Muscle of arm (tissue), 14 donors: ENCODE measurements around the gene LRTM2. TPM values are rescaled to one million over a fixed set of nuclear protein-coding genes. Genes with fewer than 3 reads are reported as not detected.

Source experiments
- DNase-seq: peaks from one replicate; pipeline ENCODE4 v3.0.0-alpha.2; 2013
- long read RNA-seq, 11 donors: transcript quantifications; one replicate each; lab custom pipeline, GENCODE V29; 2026
- polyA plus RNA-seq, 12 donors: library from polyadenylated mRNA; unstranded; fragments of 120-200 nt; gene quantifications; one replicate each; pipeline ENCODE4 v1.2.1, GENCODE V29; 2013; ENCODE audit not compliant: insufficient read length in 12 of 12

LRTM2 gene
- polyA plus RNA-seq, result under 1 TPM in 9 of 12 donors, not detected in 3; 0.09 to 0.98 (median 0.20) TPM
- long read RNA-seq, donor 1, result 0 reads
- long read RNA-seq, donor 2, result 0 reads
- long read RNA-seq, donor 3, result 0 reads
- long read RNA-seq, donor 4, result 0 reads
- long read RNA-seq, donor 5, result 0 reads
- long read RNA-seq, donor 6, result 0 reads
- long read RNA-seq, donor 7, result 0 reads
- long read RNA-seq, donor 8, result 0 reads
- long read RNA-seq, donor 9, result 0 reads
- long read RNA-seq, donor 10, result 0 reads
- long read RNA-seq, donor 11, result 0 reads

- no peak for DNase-seq
Observed at GRCh38 chr12:1820191-1820895, at the start of gene LRTM2. Gene LRTM2, plus strand, starts transcription at chr12:1820565. Its CDS starts 7,584 bp downstream, at chr12:1828149.

DNA sequence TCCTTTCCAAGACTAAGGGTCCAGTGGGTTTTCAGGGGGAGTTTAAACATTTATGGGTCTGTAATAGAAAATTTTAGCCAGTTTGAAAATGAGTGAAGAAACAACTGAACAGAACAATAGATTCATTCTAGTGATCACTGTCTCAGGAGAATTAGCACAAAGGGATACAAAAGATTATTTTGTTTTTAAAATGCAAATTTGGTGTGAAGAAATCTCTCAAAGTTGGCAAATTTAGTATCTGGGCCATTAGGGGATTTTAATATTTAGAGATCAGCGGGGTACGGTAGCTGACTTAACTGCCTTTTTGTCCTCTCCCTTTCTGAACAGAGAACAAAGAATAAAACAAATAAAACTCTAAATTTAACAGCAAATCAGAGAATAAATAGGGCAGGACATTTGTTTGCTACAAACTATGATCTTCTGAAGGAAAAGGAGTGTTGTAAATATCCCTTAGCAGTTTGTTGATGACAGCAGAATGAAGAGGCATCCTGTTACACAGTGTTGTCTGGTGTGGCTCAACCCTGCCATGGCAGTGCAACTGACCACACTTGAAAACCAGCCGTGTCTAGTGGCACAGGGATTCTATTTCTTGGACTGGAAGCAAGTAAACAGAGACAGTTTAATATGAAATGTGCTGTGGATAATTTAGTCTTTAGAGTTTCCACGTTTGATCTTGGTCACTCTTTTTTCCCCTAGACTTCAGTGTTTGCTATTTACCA is 46.3 kb upstream of the LRTM2 start:
- DNase-seq, result no peak

GRCh38 chr12:1776170-1776921 is 44.0 kb upstream of the LRTM2 start:
- DNase-seq, result no peak

DNA sequence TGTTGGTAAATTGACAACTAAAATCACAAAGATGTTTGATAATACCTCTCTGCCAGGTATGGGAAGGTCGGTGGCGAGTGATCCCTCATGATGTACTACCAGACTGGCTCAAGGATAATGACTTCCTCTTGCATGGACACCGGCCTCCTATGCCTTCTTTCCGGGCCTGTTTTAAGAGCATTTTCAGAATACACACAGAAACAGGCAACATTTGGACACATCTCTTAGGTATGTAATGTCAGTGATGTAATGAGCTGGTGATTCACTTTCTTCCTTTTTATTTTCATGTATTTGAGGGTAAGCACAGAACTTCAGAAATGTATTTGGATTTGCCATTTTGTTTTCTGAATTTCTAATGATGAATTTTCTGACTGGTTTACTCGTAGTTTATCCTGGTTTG is 42.6 kb upstream of the LRTM2 start:
- DNase-seq, result no peak

DNA sequence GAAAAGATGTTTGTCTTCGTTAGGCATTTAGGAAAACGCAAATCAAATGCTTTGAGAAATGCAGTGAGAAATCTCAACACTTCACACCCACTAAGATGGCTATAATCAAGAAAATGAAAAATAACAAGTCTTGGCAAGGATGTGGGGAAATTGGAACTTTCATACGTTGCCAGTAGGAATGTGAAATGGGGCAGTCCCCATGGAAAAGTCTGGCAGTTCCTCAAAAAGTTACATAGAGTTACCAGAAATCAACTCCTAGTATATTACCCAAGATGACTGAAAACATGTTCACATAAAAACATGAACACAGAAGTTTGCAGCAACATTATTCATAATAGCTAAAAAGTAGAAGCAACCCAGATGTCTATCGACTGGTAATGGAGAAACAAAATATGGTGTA is 41.5 kb upstream of the LRTM2 start:
- DNase-seq, result no peak

GRCh38 chr12:1779783-1780182 is 40.6 kb upstream of the LRTM2 start:
- no peak for DNase-seq

DNA sequence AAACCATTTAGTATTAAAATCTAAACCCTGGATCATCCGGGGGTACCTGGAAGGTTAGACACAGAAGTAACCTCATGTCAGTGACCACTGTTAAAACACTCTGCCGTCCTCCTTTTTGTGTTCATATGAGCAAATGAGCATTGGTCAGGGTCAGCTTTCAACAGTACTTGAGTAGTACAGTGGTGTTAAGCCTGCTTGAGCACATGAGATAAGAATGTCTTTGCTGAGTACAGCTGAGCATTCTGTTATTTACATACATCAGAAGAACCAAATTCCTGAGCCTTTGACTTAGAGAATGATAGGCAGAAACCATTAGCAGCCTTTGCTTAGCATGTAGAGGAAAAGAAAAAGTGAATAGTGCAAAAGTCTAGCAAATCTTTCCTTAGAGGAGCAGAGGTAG is 38.6 kb upstream of the LRTM2 start:
- no peak for DNase-seq

DNA sequence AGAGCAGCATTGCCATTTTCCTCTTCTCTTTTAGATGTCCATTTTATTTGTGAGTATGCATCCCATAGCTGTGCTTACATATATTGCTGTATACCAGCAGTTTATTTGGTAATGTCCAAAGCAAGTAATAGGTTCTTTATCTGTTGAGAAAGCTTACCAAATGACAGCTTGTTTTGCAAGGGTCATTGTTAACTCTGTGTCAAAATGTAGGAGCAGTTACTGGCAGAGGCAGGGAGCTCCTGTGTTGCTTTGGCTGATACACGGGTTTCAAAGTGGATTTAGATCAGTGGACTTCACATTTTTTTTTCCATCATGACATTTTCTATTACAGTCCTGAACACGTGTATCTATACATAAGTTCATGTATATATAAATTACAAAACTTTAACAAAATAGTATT is 38.1 kb upstream of the LRTM2 start:
- DNase-seq, result no peak

DNA sequence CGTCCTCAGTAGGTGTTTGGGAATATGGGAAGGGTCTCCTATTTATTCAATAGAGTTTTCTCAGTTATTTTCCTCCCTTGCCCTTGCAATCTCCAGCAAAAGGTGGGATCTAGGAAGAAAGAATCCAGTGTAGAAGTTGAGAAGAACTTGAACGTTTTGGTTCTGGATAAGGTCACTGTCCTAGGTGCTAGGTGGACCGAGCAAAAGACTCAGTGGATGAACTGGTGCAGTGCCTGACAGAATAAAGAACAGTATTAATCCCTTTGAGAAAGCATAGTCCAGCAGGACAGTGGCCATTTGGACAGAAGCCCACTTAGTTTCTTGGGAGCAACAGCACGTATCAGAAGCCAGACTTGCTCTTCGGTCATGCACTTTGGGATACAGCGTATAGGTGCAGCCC is 32.7 kb upstream of the LRTM2 start:
- no peak for DNase-seq

- no peak for DNase-seq
Observed at GRCh38 chr12:1790444-1790843, 29.9 kb upstream of the LRTM2 start.

- peak; percentile 63 for DNase-seq
Observed at GRCh38 chr12:1791104-1791841, 29.1 kb upstream of the LRTM2 start.

DNA sequence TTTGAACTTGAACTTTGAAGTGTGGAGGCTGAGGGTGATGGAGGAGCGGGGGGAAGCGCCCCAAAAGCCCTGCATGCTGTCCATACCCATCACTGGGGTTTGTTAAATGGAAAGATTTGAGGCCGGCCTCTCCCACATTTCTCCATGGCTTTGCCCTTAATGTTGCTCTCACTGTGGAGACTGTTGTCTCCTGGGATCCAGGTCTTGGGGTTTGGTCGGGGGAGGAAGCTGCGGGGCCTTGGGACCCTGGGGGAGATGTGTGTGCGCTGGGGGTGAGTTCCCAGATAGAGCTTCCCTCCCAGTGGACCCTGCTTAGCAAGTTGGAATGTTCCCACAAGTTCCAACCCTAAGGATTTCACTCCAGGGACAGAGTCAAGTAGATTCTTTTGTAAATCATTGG is 28.0 kb upstream of the LRTM2 start:
- DNase-seq, result no peak

- no peak for DNase-seq
Observed at GRCh38 chr12:1793426-1794210, 26.7 kb upstream of the LRTM2 start.

DNA sequence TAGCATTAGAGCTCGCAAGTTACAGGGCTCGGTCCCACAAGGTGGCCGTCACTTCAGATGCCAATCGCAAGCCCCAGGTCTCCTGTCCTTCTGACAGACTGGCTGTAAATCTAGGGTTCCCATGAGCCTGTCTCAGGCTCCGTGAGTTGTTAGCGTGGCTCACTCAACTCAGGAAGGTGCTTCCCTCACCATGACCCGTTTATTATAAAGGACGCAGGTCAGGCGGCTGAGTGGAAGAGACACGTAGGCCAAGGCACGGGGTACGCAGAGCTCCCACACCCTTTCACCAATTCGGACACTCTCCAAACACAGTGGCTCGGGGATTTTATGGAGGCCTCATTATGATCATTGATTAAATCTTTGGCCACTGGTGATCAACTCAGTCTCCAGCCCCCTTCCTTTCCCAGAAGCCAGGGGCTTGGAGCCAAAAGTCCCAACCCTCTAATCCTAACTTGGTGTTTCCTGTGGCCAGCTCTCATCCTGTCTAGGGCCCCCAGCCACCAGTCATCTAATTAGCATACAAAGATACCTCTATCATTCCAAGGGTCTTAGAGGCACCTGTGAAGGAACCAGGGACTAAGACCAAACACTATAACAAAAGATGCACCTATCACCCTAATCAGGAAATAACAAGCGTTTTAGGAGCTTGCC is 25.8 kb upstream of the LRTM2 start:
- no peak for DNase-seq

DNA sequence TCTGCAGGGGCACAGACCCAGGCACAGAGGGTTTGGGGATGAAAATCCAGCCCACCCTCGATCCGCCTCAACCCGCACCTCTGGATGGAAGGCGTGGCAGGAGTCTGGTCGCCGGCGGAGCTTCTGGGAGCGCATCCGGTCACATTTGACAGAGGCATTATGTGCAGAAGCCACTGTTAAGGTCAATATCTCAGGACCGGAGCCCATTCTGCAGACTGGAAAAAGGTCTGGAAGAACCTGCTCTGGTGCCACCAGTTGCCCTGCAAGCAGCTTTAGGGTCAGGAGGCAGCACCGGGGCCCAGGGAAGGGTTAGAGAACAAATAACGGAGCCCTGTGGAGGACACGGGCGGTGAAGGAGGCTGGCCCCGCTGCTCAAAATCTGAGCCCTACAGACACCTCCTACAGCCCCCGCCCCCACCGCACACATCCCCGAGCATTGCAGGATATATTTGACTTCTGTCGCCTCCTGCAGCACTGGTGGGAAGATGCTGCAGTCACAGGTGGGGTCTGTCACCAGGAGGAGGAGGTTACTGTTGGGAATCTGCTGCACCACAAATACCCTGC is 25.1 kb upstream of the LRTM2 start:
- no peak for DNase-seq

DNA sequence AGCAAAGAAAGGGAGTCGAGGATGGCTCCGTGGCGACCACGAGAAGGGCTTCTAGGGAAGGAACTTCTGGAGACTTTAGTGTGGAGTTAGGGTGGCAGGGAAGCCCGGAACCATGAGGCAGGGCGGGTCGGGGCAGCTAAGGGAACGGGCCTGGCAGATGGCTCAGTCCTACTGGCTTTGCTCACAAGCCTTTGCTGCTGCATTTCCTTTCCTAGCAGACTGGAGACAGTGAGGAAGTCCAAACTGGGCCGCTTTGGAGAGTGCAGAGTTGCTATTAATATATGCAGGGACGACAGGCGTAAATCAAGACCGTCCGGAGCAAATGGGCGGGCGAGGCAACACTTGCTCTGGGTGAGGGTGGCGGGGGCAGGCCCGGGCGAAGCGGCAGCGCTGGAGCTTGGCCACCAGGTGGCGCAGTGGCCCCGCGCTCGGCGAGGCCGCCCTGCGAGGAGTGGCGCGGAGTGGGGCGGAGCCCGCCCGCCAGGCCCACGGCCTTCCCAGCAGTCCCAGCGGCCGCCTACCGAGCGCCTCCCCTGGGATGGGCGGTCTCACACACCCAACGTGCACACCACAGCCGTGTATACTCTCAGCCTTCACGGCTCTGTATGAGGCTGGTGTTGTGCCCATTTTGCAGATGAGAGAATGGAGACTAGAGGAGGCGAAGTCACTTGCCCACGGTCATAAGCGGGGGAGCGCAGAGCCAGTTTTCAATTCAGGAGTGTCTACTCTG is 24.4 kb upstream of the LRTM2 start:
- peak; percentile 88 for DNase-seq

DNA sequence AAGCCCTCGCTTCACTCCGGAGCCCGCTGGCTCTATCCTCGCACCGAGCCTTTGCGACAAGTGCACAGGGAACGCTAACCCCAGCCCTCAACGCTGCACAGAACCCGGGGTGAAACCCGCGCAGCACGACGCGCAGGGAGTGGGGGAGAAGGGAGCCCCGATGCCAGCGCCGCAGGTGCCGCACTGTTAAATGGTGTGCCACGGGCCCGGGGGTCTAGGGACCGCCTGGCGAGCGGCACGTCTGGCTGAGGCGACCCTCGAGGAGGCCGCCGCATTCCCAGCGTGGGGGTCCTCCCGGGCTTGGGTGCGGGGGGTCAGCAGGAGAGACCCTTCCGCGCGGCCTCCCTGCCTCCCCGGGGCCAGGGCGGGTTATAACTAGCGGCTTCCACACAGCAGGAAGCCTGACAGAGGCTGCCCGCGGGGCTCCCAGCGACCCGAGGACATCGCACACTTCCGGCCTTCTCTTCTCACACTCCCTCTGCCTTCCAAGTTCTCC is 23.8 kb upstream of the LRTM2 start:
- peak; percentile 39 for DNase-seq

DNA sequence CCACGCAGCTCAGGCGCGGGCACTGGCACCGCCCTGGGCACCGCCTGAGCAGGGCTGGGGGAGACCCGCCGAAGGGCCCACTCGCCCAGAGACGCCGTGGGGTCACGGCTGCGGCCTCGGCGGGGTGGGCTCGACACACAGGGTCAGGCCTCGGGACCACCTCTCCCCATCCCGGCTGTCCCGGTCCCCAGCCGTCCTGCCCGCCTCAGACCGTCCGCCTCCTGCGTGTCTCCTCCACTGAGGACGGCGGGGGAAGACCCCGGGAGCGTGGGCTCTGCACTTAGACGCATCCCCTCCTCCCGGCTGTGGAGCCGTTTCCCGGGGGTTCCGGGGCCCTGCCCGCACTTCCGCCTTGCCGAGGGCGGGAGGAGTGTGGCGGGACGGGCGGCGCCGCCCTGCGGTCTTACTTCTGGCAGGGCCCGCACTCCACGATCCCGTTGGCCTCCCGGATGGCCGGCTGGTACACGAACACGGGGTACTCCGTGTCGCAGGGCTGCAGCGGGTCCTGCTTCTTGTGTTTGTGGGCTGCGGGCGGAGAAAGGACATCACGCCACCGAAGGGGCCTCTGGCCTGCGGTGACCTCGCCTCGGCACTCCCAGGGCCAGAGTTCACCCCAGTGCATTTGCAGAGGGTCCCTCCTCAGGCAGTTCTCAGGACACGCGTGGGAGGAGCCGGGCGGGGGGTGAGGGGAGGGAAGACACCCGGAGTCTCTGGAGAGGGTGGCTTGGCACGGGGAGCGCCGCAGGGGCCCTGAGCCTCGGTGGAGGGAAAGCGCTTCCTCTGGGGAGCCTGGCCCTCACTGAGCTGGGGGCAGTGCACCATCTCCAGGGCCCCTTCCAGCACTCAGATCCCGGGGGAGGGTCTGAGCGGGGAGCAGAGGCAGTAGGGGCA is 23.1 kb upstream of the LRTM2 start:
- DNase-seq, result peak; percentile 47
